H9 (cell line): ENCODE results near the gene PDE6H. TPM values are rescaled to one million over a fixed set of nuclear protein-coding genes. Genes with fewer than 3 reads are reported as not detected.

Experiments used
- DNase-seq: peaks from one replicate; pipeline ENCODE4 v3.0.0-alpha.2; 2017
- H2AFZ ChIP-seq: one replicate; pipeline ENCODE4 v1.6.1; 2013; ENCODE audit warnings: mild to moderate bottlenecking, low read length, control low read depth, moderate library complexity
- H2AK5ac ChIP-seq: 2 replicates; pipeline ENCODE4 v1.6.1; 2013; ENCODE audit warnings: low read length, control low read depth, mixed read lengths; ENCODE audit not compliant: insufficient read length
- H2BK120ac ChIP-seq: one replicate; pipeline ENCODE4 v1.6.1; 2013; ENCODE audit warnings: low read depth, mild to moderate bottlenecking, low read length, control low read depth, inconsistent platforms; ENCODE audit not compliant: poor library complexity, severe bottlenecking
- H2BK12ac ChIP-seq: 2 replicates; pipeline ENCODE4 v1.6.1; 2013; ENCODE audit warnings: low read length, control low read depth, mixed read lengths, low read depth; ENCODE audit not compliant: insufficient read length
- H2BK15ac ChIP-seq: 2 replicates; pipeline ENCODE4 v1.6.1; 2013; ENCODE audit warnings: low read depth, low read length, control low read depth
- H2BK20ac ChIP-seq: one replicate; pipeline ENCODE4 v1.6.1; 2013; ENCODE audit warnings: low read depth, mild to moderate bottlenecking, low read length, control low read depth, inconsistent platforms; ENCODE audit not compliant: poor library complexity, severe bottlenecking
- H2BK5ac ChIP-seq: 2 replicates; pipeline ENCODE4 v1.6.1; 2013; ENCODE audit warnings: low read length, control low read depth, mixed read lengths; ENCODE audit not compliant: insufficient read length
- H3K14ac ChIP-seq: 2 replicates; pipeline ENCODE4 v1.6.1; 2013; ENCODE audit warnings: low read length, control low read depth; ENCODE audit not compliant: insufficient read depth
- H3K18ac ChIP-seq: 2 replicates; pipeline ENCODE4 v1.6.1; 2013; ENCODE audit warnings: low read depth, mild to moderate bottlenecking, mixed read lengths, low read length, control low read depth; ENCODE audit not compliant: insufficient read length
- H3K23ac ChIP-seq: 2 replicates; pipeline ENCODE4 v1.6.1; 2013; ENCODE audit warnings: low read length, control low read depth, mixed read lengths, low read depth; ENCODE audit not compliant: insufficient read length
- H3K23me2 ChIP-seq: 2 replicates; pipeline ENCODE4 v1.6.1; 2013; ENCODE audit warnings: low read depth, mild to moderate bottlenecking, mixed read lengths, low read length, control low read depth; ENCODE audit not compliant: insufficient read length, poor library complexity, severe bottlenecking
- H3K27ac ChIP-seq: 2 replicates; pipeline ENCODE4 v1.5.1; 2013; ENCODE audit warnings: low read length, control low read depth, mixed read lengths, low read depth; ENCODE audit not compliant: insufficient read length
- H3K27me3 ChIP-seq: 2 replicates; pipeline ENCODE4 v1.6.1; 2013; ENCODE audit warnings: low read length, control low read depth, inconsistent platforms; ENCODE audit not compliant: insufficient read depth
- H3K4ac ChIP-seq: 2 replicates; pipeline ENCODE4 v1.6.1; 2013; ENCODE audit warnings: low read depth, mild to moderate bottlenecking, control low read depth, inconsistent platforms, low read length, moderate library complexity
- H3K4me1 ChIP-seq: 2 replicates; pipeline ENCODE4 v1.6.1; 2013; ENCODE audit warnings: low read length, control low read depth, inconsistent platforms; ENCODE audit not compliant: insufficient read depth
- H3K4me2 ChIP-seq: 2 replicates; pipeline ENCODE4 v1.6.1; 2013; ENCODE audit warnings: low read length, control low read depth, mixed read lengths; ENCODE audit not compliant: insufficient read length, insufficient read depth
- H3K56ac ChIP-seq: 2 replicates; pipeline ENCODE4 v1.6.1; 2013; ENCODE audit warnings: low read depth, mild to moderate bottlenecking, mixed read lengths, low read length, control low read depth; ENCODE audit not compliant: insufficient read length
- H3K79me1 ChIP-seq: 2 replicates; pipeline ENCODE4 v1.6.1; 2013; ENCODE audit warnings: low read depth, mild to moderate bottlenecking, moderate library complexity, low read length, control low read depth, inconsistent platforms; ENCODE audit not compliant: insufficient read depth, poor library complexity, severe bottlenecking
- H3K79me2 ChIP-seq: 2 replicates; pipeline ENCODE4 v1.6.1; 2013; ENCODE audit warnings: low read length, control low read depth, inconsistent platforms; ENCODE audit not compliant: insufficient read depth
- H3K9ac ChIP-seq: 2 replicates; pipeline ENCODE4 v1.6.1; 2013; ENCODE audit warnings: low read length, control low read depth, mixed read lengths; ENCODE audit not compliant: insufficient read length; ENCODE audit errors: extremely low read depth
- H3K9me3 ChIP-seq: one replicate; pipeline ENCODE4 v1.6.1; 2013; ENCODE audit warnings: low read depth, low read length, inconsistent platforms; ENCODE audit not compliant: control insufficient read depth
- H3T11ph ChIP-seq: one replicate; pipeline ENCODE4 v1.6.1; 2013; ENCODE audit warnings: mild to moderate bottlenecking, low read length, control low read depth, inconsistent platforms
- H4K20me1 ChIP-seq: one replicate; pipeline ENCODE4 v1.6.1; 2013; ENCODE audit not compliant: control insufficient read depth, insufficient read length, insufficient read depth
- H4K5ac ChIP-seq: 2 replicates; pipeline ENCODE4 v1.6.1; 2013; ENCODE audit warnings: low read depth, mild to moderate bottlenecking, mixed read lengths, low read length, control low read depth; ENCODE audit not compliant: insufficient read length
- H4K8ac ChIP-seq: replicated peaks from 2 replicates; pipeline ENCODE4 v1.6.1; 2013; ENCODE audit warnings: low read length, control low read depth, mixed read lengths, low read depth; ENCODE audit not compliant: insufficient read length
- H4K91ac ChIP-seq: 2 replicates; pipeline ENCODE4 v1.6.1; 2013; ENCODE audit warnings: low read depth, mild to moderate bottlenecking, moderate library complexity, mixed read lengths, low read length, control low read depth; ENCODE audit not compliant: insufficient read length
- H3K27ac Mint-ChIP-seq, 3 experiments: 2 replicates in 2 of 3; 3 replicates in 1 of 3; pipeline ENCODE4 v1.8.0; 2020 to 2021; ENCODE audit warnings: mixed read lengths in 3 of 3, mild to moderate bottlenecking in 1 of 3, moderate library complexity in 1 of 3
- H3K27me3 Mint-ChIP-seq: 2 replicates; pipeline ENCODE4 v1.8.0; 2021; ENCODE audit warnings: low read depth, mild to moderate bottlenecking, moderate library complexity, mixed read lengths
- H3K36me3 Mint-ChIP-seq, 3 experiments: 2 replicates in 2 of 3; 3 replicates in 1 of 3; pipeline ENCODE4 v1.8.0; 2020 to 2021; ENCODE audit warnings: low read depth in 3 of 3, mixed read lengths in 3 of 3; ENCODE audit not compliant: insufficient read depth in 1 of 3
- H3K4me1 Mint-ChIP-seq, 2 experiments: 2 replicates each; pipeline ENCODE4 v1.8.0; 2020; ENCODE audit warnings: mixed read lengths in 2 of 2
- H3K4me3 Mint-ChIP-seq, 2 experiments: 2 replicates in 1 of 2; 3 replicates in 1 of 2; pipeline ENCODE4 v1.8.0; 2020 to 2021; ENCODE audit warnings: mild to moderate bottlenecking in 2 of 2, mixed read lengths in 2 of 2, moderate library complexity in 1 of 2
- H3K9me3 Mint-ChIP-seq, 2 experiments: 2 replicates in 1 of 2; 3 replicates in 1 of 2; pipeline ENCODE4 v1.8.0; 2020; ENCODE audit warnings: mild to moderate bottlenecking in 2 of 2, mixed read lengths in 2 of 2, moderate library complexity in 1 of 2
- total RNA-seq: library from RNA; stranded (reverse); gene quantifications from 2 replicates; pipeline ENCODE4 v1.2.1, GENCODE V29; 2021
- TF ChIP-seq, protein P1 (sequence below): fragments of 200-600 bp; sonication (generic); conservative IDR thresholded peaks from 3 replicates; pipeline ENCODE4 v1.8.0; 2021; ENCODE audit warnings: antibody characterized with exemption, mild to moderate bottlenecking

The PDE6H gene
- total RNA-seq, 1 experiment from 2014 or later: not detected

DNA sequence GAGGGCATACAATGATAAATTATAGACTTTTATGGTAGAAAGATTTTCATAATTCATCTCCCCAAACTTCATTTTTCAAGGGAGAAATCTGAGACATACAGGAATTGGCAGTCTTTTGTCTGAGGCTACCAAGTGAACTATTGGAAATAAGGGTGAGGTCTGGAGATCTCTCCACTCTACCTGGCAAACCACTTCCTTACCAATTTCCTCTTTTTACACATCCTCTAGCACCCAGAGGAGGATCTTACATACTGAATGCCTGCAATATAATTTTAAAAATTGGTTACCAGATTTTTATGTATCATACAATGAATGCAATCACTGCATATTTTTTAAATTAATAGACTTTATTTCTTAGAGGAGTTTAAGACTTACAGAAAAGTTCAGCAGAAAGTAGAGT is 6.6 kb downstream of the PDE6H start:
- H3K14ac ChIP-seq: no peak overlapping the region
- TF ChIP-seq, protein P1, sequence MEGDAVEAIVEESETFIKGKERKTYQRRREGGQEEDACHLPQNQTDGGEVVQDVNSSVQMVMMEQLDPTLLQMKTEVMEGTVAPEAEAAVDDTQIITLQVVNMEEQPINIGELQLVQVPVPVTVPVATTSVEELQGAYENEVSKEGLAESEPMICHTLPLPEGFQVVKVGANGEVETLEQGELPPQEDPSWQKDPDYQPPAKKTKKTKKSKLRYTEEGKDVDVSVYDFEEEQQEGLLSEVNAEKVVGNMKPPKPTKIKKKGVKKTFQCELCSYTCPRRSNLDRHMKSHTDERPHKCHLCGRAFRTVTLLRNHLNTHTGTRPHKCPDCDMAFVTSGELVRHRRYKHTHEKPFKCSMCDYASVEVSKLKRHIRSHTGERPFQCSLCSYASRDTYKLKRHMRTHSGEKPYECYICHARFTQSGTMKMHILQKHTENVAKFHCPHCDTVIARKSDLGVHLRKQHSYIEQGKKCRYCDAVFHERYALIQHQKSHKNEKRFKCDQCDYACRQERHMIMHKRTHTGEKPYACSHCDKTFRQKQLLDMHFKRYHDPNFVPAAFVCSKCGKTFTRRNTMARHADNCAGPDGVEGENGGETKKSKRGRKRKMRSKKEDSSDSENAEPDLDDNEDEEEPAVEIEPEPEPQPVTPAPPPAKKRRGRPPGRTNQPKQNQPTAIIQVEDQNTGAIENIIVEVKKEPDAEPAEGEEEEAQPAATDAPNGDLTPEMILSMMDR: no peak
- H3K27me3 Mint-ChIP-seq: no peaks in the 10 kb centered on the region
- no peak overlapping the region for H3K23ac ChIP-seq
- no peak overlapping the region for H3K18ac ChIP-seq
- H2AFZ ChIP-seq: no peak overlapping the region
- H2BK5ac ChIP-seq: no peak overlapping the region
- no peak overlapping the region for H2BK120ac ChIP-seq
- no peak overlapping the region for H4K8ac ChIP-seq
- no peak for DNase-seq
- no peak overlapping the region for H3K27ac ChIP-seq
- no peaks in the 10 kb centered on the region for H3K36me3 Mint-ChIP-seq
- no peaks in the 10 kb centered on the region for H3K4me1 ChIP-seq
- H2BK12ac ChIP-seq: no peak overlapping the region
- no peaks in the 10 kb centered on the region for H3K79me1 ChIP-seq
- no peak overlapping the region for H2BK15ac ChIP-seq
- no peaks in the 10 kb centered on the region for H4K20me1 ChIP-seq
- H3K27ac Mint-ChIP-seq: no peak overlapping the region
- no peak overlapping the region for H3K4me2 ChIP-seq
- H3K4me3 Mint-ChIP-seq: no peak overlapping the region
- H3K9me3 Mint-ChIP-seq: no peaks in the 10 kb centered on the region
- H2BK20ac ChIP-seq: no peak overlapping the region
- no peak overlapping the region for H3K56ac ChIP-seq
- H3K23me2 ChIP-seq: no peaks in the 10 kb centered on the region
- no peaks in the 10 kb centered on the region for H3K9me3 ChIP-seq
- H4K5ac ChIP-seq: no peak overlapping the region
- H2AK5ac ChIP-seq: no peak overlapping the region
- no peak overlapping the region for H3T11ph ChIP-seq
- no peak overlapping the region for H3K9ac ChIP-seq
- H3K4ac ChIP-seq: no peak overlapping the region
- no peak overlapping the region for H4K91ac ChIP-seq
- H3K79me2 ChIP-seq: no peaks in the 10 kb centered on the region
- no peaks in the 10 kb centered on the region for H3K27me3 ChIP-seq
- H3K4me1 Mint-ChIP-seq: no peaks in the 10 kb centered on the region
